ENCODE measurements around the gene SERPINA6.
"Not testable (repeated sequence)": the region's sequence is repeated elsewhere in the genome, so short reads cannot be mapped to it uniquely, and the experiment has no call there.

Gene SERPINA6

GRCh38 chr14:94355191-94355794 is 32.2 kb upstream of the SERPINA6 start:
- in situ Hi-C loops (cut with HindIII; ENCODE audit: low sequenced_read_pairs) = no loop called here

DNA sequence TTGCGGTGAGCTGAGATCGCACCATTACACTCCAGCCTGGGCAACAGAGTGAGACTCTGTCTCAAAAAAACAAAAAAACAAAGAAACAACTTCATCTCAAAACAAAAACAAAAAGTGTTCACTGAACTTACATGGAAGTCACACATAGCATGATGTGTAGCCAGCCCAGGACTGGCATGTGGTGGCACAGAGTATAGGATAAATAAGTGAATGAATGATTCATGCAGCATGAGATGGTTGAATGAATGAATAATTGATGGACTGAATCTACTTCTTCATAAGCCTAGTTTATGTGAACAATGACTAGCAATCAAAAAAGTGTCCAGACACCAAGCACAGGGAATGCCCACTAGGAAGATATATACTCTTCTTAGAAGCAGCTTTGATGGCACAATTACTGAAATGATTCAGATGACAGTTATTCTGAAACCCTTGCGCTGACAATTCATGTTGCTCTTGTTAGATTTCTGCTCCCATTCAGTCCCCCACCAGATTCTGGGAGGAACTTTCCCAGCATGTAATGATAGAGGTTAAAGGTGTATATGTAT is 31.6 kb upstream of the SERPINA6 start:
- in situ Hi-C loops (cut with HindIII; ENCODE audit: low sequenced_read_pairs) = no loop called here

DNA sequence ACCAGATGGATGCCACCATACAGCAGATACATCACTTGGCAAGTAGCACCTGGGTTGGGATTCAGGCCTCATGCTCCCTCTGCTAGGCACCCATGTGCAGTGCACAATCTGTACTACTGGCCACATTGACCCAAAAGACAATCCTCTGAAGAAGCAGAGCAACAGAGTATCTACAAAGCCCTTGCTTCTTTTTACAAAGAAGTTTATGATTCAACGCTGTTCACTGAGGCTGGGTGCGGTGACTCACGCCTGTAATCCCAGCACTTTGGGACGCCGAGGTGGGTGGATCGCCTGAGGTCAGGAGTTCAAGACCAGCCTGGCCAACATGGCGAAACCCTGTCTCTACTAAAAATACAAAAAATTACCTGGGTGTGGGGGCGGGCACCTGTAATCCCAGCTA is 31.1 kb upstream of the SERPINA6 start:
- in situ Hi-C loops (cut with HindIII; ENCODE audit: low sequenced_read_pairs) = not testable (repeated sequence)

DNA sequence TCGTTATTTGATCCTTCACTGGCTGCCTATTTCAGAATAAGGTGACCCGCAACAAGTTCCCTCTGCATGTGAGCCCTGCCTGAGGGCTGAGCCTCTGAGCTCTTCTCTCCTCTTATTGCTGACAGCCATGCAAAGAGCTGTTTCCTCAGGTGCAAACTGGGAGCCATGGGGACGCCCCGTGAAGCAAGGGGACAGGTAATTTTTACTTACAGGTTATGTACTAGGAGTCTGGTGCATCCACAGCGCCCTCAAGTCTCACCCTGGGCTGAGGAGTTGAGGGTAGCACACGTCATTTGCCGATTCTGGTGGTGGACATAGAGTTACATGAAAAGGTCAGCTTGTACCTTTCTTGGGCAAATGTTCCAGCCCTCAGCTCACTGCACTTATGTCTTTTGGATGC is 26.1 kb upstream of the SERPINA6 start:
- in situ Hi-C loops (cut with HindIII; ENCODE audit: low sequenced_read_pairs) = no loop called here

GRCh38 chr14:94348836-94349235 is 25.7 kb upstream of the SERPINA6 start:
- in situ Hi-C loops (cut with HindIII; ENCODE audit: low sequenced_read_pairs) = no loop called here

DNA sequence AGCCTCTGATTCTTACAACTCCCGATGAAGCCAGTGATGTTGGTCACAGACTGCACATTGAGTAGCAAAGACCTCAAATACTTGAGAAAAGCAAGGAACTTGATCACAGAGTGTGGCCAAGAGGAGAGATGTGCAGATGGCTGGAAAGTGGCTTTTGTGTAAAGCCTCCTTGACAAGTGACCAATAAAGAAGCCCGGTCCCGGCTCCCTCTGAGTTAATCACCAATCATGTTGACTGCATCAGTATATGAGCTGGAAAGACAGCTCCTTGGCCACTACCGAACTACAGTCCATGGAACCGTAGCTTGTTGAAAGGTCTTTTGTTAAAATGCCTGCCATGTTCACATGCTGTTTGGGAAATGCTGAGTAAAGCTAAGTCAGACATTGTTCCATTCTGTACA is 23.7 kb upstream of the SERPINA6 start:
- in situ Hi-C loops (cut with HindIII; ENCODE audit: low sequenced_read_pairs) = no loop called here

- in situ Hi-C loops (cut with HindIII; ENCODE audit: low sequenced_read_pairs) = not testable (repeated sequence)
These were observed 23.1 kb upstream of the SERPINA6 start for GRCh38 chr14:94346065-94346786.

DNA sequence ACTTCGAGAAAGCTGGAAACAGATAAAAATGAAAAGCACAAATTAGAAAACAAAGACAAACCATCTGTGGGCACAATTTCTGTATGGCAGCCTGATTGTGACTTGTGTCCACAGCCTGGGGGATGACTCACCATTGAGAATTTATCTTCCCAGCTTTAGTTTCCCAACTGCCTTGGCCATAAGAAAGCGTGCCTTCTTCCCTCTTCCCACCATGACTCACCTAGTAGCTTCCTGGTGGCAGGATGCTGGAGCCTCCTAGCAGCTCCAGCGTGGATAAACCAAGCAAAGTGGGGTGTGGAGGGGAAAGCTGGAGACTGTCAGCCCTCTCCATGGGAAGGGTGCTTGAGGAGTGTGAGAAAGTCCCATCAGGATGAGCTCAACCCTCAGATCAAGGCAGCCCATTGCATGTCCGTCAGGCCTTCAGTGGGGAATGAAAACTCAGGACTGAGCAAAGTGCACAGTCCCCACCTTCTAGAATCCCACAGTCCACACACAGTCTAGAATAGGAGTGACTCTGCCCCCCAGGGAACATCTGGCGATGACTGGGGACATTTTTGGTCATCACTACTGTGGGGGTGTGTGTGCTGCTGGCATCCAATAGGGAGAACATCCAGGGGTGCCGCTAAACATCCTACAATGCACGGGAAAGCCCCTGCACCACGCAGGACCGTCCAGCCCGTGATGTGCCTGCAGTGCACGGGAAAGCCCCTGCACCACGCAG is 22.4 kb upstream of the SERPINA6 start:
- in situ Hi-C loops (cut with HindIII; ENCODE audit: low sequenced_read_pairs) = no loop called here

GRCh38 chr14:94344389-94344788 is 21.3 kb upstream of the SERPINA6 start:
- in situ Hi-C loops (cut with HindIII; ENCODE audit: low sequenced_read_pairs) = no loop called here

- in situ Hi-C loops (cut with HindIII; ENCODE audit: low sequenced_read_pairs) = no loop called here
These were observed 20.3 kb upstream of the SERPINA6 start for GRCh38 chr14:94343238-94344005.

DNA sequence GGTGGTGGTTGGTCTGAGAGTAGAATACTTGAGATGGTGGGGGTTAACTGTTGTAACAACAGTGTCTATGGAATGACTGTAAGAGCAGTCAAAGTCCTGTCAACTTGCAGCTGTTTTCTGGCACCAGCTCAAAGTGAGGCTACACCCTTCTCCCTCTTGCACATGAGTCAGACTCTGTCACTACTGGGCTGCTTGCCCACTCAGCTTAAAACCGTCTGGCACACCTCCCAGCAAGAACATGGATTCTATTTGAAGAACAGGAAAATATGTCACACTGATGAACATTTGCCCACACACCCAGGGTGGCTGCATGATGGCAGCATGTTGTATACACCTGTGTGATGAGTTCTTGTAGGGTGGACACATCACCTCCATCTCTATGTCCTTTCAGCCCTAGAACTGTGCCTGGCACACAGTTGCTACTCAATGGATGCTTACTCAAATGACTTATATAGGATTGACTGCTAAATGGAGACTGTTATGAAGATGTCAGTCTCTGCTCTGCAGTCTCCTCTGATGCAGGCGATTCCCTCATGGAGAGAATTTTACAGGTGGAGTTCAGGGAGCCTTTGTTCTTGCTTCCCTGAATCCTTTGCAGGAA is 19.3 kb upstream of the SERPINA6 start:
- in situ Hi-C loops (cut with HindIII; ENCODE audit: low sequenced_read_pairs) = no loop called here

DNA sequence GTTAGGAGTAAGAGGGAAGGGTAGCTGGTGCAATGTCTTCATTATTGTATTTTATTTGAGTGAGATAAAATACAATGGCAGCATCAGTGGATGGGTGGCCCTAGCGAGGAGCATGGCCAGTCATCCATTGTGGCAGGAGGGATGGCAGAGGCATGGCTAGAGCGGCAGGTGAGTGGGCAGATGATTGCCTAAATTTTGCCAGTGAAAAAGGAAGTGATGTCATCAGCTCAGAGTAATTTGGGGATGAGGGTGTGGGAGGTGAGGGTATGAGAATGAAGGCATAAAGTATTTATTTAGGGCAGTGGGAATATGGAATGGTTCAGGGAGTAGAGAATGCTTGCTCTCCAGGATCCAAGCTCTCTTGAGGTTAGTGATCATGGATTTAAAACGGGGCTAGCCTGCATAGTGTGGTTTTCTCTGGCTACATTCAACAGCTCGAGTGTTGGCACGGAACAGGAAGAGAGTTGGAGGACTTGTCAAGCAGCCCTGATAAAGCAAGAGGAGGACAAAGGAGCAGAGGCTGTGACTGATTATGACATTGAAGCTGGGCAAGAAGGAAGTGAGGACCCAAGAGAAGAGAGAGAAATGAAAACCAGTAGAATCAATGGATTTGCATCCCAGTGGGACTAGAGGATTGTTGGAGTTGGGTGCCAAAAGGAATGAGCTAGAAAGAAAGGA is 18.7 kb upstream of the SERPINA6 start:
- in situ Hi-C loops (cut with HindIII; ENCODE audit: low sequenced_read_pairs) = no loop called here

DNA sequence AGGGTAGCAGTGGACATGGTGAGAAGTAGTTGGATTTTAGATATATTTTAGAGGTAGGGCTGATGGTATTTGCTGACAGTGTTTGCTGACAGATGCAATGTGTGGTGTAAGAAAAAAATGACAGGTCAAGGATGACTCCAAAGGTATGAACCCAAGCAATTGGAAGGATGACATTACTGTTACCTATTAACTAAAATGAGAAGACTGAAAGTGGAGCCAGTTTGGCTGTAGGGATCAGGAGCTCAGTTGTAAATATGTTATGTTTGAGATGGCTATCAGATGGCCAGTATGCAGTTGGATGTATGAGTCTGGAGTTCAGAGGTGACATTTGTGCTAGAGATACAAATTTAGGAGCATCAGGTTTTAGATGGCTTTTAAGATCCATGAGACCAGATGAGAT is 17.4 kb upstream of the SERPINA6 start:
- in situ Hi-C loops (cut with HindIII; ENCODE audit: low sequenced_read_pairs) = no loop called here

- in situ Hi-C loops (cut with HindIII; ENCODE audit: low sequenced_read_pairs) = no loop called here
These were observed 14.9 kb upstream of the SERPINA6 start for GRCh38 chr14:94338023-94338422.

DNA sequence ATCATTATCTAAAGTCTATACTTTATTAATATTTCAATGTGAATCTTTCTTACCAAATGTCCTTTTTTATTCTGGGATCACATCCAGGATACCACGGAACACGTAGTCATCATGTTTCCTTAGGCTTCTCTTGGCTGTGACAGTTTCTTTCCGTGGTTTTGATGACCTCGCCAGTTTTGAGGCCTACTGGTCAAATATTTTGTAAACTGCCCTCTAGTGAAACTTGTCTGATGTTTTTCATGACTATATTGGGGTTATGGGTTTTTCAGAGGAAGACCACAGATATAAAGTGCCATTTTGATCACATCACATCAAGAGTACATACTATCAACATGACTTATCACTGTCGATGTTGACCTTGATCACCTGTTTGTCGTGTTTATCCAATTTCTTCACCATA is 14.1 kb upstream of the SERPINA6 start:
- in situ Hi-C loops (cut with HindIII; ENCODE audit: low sequenced_read_pairs) = no loop called here

- in situ Hi-C loops (cut with HindIII; ENCODE audit: low sequenced_read_pairs) = no loop called here
These were observed 11.7 kb upstream of the SERPINA6 start for GRCh38 chr14:94334872-94335271.

GRCh38 chr14:94332587-94332986 is 9.5 kb upstream of the SERPINA6 start:
- in situ Hi-C loops (cut with HindIII; ENCODE audit: low sequenced_read_pairs) = no loop called here

DNA sequence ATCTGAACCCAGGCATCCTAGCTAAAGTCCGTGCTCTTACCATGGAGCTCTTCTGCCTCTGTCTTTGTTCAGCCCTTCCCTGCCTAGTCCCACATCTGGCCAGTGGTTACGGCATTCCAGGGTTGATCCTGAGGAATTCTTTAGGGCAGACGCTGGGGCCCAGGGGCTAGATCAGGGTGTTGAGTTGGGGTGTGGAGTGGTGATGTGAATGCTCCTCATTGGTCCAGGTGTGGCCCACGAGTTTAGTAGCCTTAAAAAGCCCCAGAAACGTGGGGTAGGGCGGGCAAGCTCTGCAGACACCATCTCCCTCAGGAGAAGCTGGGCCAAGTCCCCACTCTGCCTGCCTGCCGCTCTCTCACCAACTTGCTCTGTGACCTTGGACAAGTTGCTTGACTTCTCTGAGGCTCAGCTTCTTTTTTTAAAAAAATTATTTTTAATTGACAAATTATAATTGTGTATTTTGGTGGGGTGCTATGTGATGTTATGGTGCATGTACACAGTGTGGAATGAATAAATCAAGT is 9.0 kb upstream of the SERPINA6 start:
- in situ Hi-C loops (cut with HindIII; ENCODE audit: low sequenced_read_pairs) = no loop called here

- in situ Hi-C loops (cut with HindIII; ENCODE audit: low sequenced_read_pairs) = no loop called here
These were observed 8.3 kb upstream of the SERPINA6 start for GRCh38 chr14:94331462-94331861.

DNA sequence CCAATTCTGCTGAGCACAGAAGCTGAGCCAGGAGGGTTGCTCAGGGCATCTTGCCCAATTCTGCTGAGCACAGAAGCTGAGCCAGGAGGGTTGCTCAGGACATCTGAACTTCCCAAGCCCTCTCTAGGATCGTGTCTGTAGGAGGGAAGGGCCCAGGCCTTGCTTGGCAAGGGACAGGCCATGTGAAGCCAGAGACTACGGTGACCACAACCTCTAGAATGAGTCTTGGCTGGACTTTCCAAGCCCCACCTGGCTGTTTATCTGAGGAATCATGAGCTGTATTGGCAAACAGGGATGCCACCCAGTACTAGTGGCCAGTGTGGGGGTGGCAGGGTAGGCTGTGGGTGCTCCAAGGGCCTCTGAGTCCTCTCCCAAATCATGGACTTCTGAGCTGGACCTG is 7.7 kb upstream of the SERPINA6 start:
- in situ Hi-C loops (cut with HindIII; ENCODE audit: low sequenced_read_pairs) = no loop called here
